ENCODE measurements around the gene IL4I1.
A peak's percentile ranks its signal among the peaks of the same experiment; 100 is the strongest.

Gene IL4I1

GRCh38 chr19:49875177-49875576 lies 21.5 kb downstream of the IL4I1 start:
- 100% methylated on average over 4 of the region's 4 CpGs for WGBS (ENCODE audit: insufficient coverage)
- CTCF ChIA-PET: interaction anchor here (0.9 to 2.5 kb wide), 3 partner anchors 10 to 64 kb away, joined by 3 to 8 read pairs (median 4); no protein-coding TSS in a partner anchor
- Histone ChIP-seq H3K27ac (ENCODE audit: insufficient read depth in 1 of 2, low read depth in 1 of 2, low read length in 2 of 2, poor library complexity in 1 of 2, severe bottlenecking in 2 of 2) (peak overlapping the region; percentile 99 to 100), H3K4me1 (ENCODE audit: control extremely low read depth in 1 of 4, control insufficient read depth in 4 of 4, insufficient read depth in 4 of 4, low read length in 3 of 4) (peaks cover 0 to 47% (median 35%) of the 10 kb centered on the region in 4 experiments), H3K36me3 (ENCODE audit: control insufficient read depth in 4 of 4, insufficient read depth in 4 of 4, low read length in 3 of 4) (peaks cover 1 to 35% (median 20%) of the 10 kb centered on the region in 4 experiments), H3K9me3 (ENCODE audit: control extremely low read depth in 1 of 5, control insufficient read depth in 4 of 5, insufficient read depth in 2 of 5, low read depth in 1 of 5, low read length in 4 of 5) (no peaks in the 10 kb centered on the region), H3K4me3 (ENCODE audit: control insufficient read depth in 1 of 7, extremely low read depth in 1 of 7, insufficient read depth in 4 of 7, low read depth in 2 of 7, low read length in 6 of 7) (peak overlapping the region in 5 of 7 experiments; percentile 99 to 100 (median 100)), H3K27me3 (replicated peaks in 2 of 5; ENCODE audit: control insufficient read depth in 4 of 5, insufficient read depth in 5 of 5, low read length in 4 of 5) (no peaks in the 10 kb centered on the region)
- DNase-seq: no peak
- POLR2A ChIA-PET: no interaction called here

DNA sequence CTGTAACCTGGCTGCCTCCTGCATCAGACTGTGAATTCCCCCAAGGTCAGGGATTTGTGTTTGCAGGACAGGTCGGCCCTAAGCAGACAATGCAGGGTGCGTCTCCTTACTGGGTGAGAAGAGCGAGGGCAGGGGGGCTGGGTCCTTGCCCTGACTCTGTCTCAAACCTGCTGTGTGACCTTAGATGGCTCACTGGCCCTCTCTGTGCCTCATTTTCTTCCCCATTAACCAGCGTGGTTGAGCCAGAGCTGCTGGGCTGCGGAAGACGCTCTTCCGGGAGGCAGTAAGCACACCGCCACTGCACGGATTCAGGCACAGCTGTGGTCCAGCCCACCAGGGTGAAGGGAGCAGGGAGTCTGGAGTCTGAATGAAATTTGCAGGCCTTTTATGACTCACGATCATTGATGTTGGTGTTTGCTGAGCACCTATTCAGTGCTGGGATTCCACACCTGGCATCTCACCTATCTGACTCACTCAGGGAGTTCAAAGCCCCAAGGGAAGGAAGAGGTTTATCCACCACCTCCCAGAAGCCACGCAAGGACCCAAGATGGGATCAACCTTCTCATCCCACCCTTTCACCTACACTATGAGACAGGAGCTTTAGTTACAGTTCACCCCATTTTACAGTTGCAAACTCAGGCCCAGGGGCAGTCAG lies 22.1 kb downstream of the IL4I1 start:
- no peaks in the 10 kb centered on the region for H3K9me3 ChIP-seq (ENCODE audit: control extremely low read depth in 1 of 5, control insufficient read depth in 4 of 5, insufficient read depth in 2 of 5, low read depth in 1 of 5, low read length in 4 of 5)
- H3K4me3 ChIP-seq (ENCODE audit: control insufficient read depth in 1 of 7, extremely low read depth in 1 of 7, insufficient read depth in 4 of 7, low read depth in 2 of 7, low read length in 6 of 7): no peak overlapping the region
- peaks cover 0 to 32% (median 18%) of the 10 kb centered on the region in 4 experiments for H3K36me3 ChIP-seq (ENCODE audit: control insufficient read depth in 4 of 4, insufficient read depth in 4 of 4, low read length in 3 of 4)
- DNase-seq: no peak
- ChIA-PET CTCF (interaction anchor here (0.9 to 2.5 kb wide), 2 partner anchors 10 to 64 kb away, joined by 4 to 8 read pairs; no protein-coding TSS in a partner anchor), POLR2A (no interaction called here)
- H3K27ac ChIP-seq (ENCODE audit: insufficient read depth in 1 of 2, low read depth in 1 of 2, low read length in 2 of 2, poor library complexity in 1 of 2, severe bottlenecking in 2 of 2): no peak overlapping the region
- no peaks in the 10 kb centered on the region for H3K27me3 ChIP-seq (replicated peaks in 2 of 5; ENCODE audit: control insufficient read depth in 4 of 5, insufficient read depth in 5 of 5, low read length in 4 of 5)
- H3K4me1 ChIP-seq (ENCODE audit: control extremely low read depth in 1 of 4, control insufficient read depth in 4 of 4, insufficient read depth in 4 of 4, low read length in 3 of 4): peaks cover 0 to 51% (median 40%) of the 10 kb centered on the region in 4 experiments
- WGBS (ENCODE audit: insufficient coverage): 99% methylated on average over 10 of the region's 11 CpGs

GRCh38 chr19:49873834-49874233 lies 22.9 kb downstream of the IL4I1 start:
- CTCF ChIA-PET: no interaction called here
- peaks cover 0 to 54% (median 42%) of the 10 kb centered on the region in 4 experiments for H3K4me1 ChIP-seq (ENCODE audit: control extremely low read depth in 1 of 4, control insufficient read depth in 4 of 4, insufficient read depth in 4 of 4, low read length in 3 of 4)

GRCh38 chr19:49873129-49873521 lies 23.6 kb downstream of the IL4I1 start:
- Histone ChIP-seq H3K27me3 (replicated peaks in 2 of 5; ENCODE audit: control insufficient read depth in 4 of 5, insufficient read depth in 5 of 5, low read length in 4 of 5) (no peaks in the 10 kb centered on the region), H3K4me1 (ENCODE audit: control extremely low read depth in 1 of 4, control insufficient read depth in 4 of 4, insufficient read depth in 4 of 4, low read length in 3 of 4) (peaks cover 3 to 54% (median 42%) of the 10 kb centered on the region in 4 experiments), H3K9me3 (ENCODE audit: control extremely low read depth in 1 of 5, control insufficient read depth in 4 of 5, insufficient read depth in 2 of 5, low read depth in 1 of 5, low read length in 4 of 5) (no peaks in the 10 kb centered on the region), H3K36me3 (ENCODE audit: control insufficient read depth in 4 of 4, insufficient read depth in 4 of 4, low read length in 3 of 4) (peaks cover 0 to 23% (median 12%) of the 10 kb centered on the region in 4 experiments), H3K27ac (ENCODE audit: insufficient read depth in 1 of 2, low read depth in 1 of 2, low read length in 2 of 2, poor library complexity in 1 of 2, severe bottlenecking in 2 of 2) (no peak overlapping the region), H3K4me3 (ENCODE audit: control insufficient read depth in 1 of 7, extremely low read depth in 1 of 7, insufficient read depth in 4 of 7, low read depth in 2 of 7, low read length in 6 of 7) (no peak overlapping the region)
- ChIA-PET CTCF (no interaction called here), POLR2A (no interaction called here)
- WGBS (ENCODE audit: insufficient coverage): 97% methylated on average over 14 of the region's 29 CpGs
- DNase-seq: peak in 1 of 3 donors; percentile 37

More at GRCh38 chr19:49873834-49874233, 22.9 kb downstream of the IL4I1 start:
- peaks cover 0 to 24% (median 13%) of the 10 kb centered on the region in 4 experiments for H3K36me3 ChIP-seq (ENCODE audit: control insufficient read depth in 4 of 4, insufficient read depth in 4 of 4, low read length in 3 of 4)
- H3K27me3 ChIP-seq (replicated peaks in 2 of 5; ENCODE audit: control insufficient read depth in 4 of 5, insufficient read depth in 5 of 5, low read length in 4 of 5): no peaks in the 10 kb centered on the region
- peak overlapping the region in 1 of 2 experiments; percentile 14 for H3K27ac ChIP-seq (ENCODE audit: insufficient read depth in 1 of 2, low read depth in 1 of 2, low read length in 2 of 2, poor library complexity in 1 of 2, severe bottlenecking in 2 of 2)
- H3K9me3 ChIP-seq (ENCODE audit: control extremely low read depth in 1 of 5, control insufficient read depth in 4 of 5, insufficient read depth in 2 of 5, low read depth in 1 of 5, low read length in 4 of 5): no peaks in the 10 kb centered on the region
- DNase-seq: no peak
- POLR2A ChIA-PET: no interaction called here
- no peak overlapping the region for H3K4me3 ChIP-seq (ENCODE audit: control insufficient read depth in 1 of 7, extremely low read depth in 1 of 7, insufficient read depth in 4 of 7, low read depth in 2 of 7, low read length in 6 of 7)
- 93% methylated on average over 8 of the region's 10 CpGs for WGBS (ENCODE audit: insufficient coverage)

GRCh38 chr19:49872245-49873128 lies 24.2 kb downstream of the IL4I1 start:
- H3K36me3 ChIP-seq (ENCODE audit: control insufficient read depth in 4 of 4, insufficient read depth in 4 of 4, low read length in 3 of 4): peaks cover 0 to 23% (median 12%) of the 10 kb centered on the region in 4 experiments
- no peaks in the 10 kb centered on the region for H3K27me3 ChIP-seq (replicated peaks in 2 of 5; ENCODE audit: control insufficient read depth in 4 of 5, insufficient read depth in 5 of 5, low read length in 4 of 5)
- H3K27ac ChIP-seq (ENCODE audit: insufficient read depth in 1 of 2, low read depth in 1 of 2, low read length in 2 of 2, poor library complexity in 1 of 2, severe bottlenecking in 2 of 2): no peak overlapping the region
- ChIA-PET CTCF (no interaction called here), POLR2A (no interaction called here)
- WGBS (ENCODE audit: insufficient coverage): 96% methylated on average over 17 of the region's 27 CpGs
- DNase-seq: no peak
- no peak overlapping the region for H3K4me3 ChIP-seq (ENCODE audit: control insufficient read depth in 1 of 7, extremely low read depth in 1 of 7, insufficient read depth in 4 of 7, low read depth in 2 of 7, low read length in 6 of 7)
- no peaks in the 10 kb centered on the region for H3K9me3 ChIP-seq (ENCODE audit: control extremely low read depth in 1 of 5, control insufficient read depth in 4 of 5, insufficient read depth in 2 of 5, low read depth in 1 of 5, low read length in 4 of 5)
- peaks cover 4 to 58% (median 44%) of the 10 kb centered on the region in 4 experiments for H3K4me1 ChIP-seq (ENCODE audit: control extremely low read depth in 1 of 4, control insufficient read depth in 4 of 4, insufficient read depth in 4 of 4, low read length in 3 of 4)

GRCh38 chr19:49871349-49871985 lies 25.2 kb downstream of the IL4I1 start:
- H3K36me3 ChIP-seq (ENCODE audit: control insufficient read depth in 4 of 4, insufficient read depth in 4 of 4, low read length in 3 of 4): peaks cover 0 to 23% (median 12%) of the 10 kb centered on the region in 4 experiments
- peaks cover 8 to 65% (median 52%) of the 10 kb centered on the region in 4 experiments for H3K4me1 ChIP-seq (ENCODE audit: control extremely low read depth in 1 of 4, control insufficient read depth in 4 of 4, insufficient read depth in 4 of 4, low read length in 3 of 4)
- H3K9me3 ChIP-seq (ENCODE audit: control extremely low read depth in 1 of 5, control insufficient read depth in 4 of 5, insufficient read depth in 2 of 5, low read depth in 1 of 5, low read length in 4 of 5): no peaks in the 10 kb centered on the region
- H3K27me3 ChIP-seq (replicated peaks in 2 of 5; ENCODE audit: control insufficient read depth in 4 of 5, insufficient read depth in 5 of 5, low read length in 4 of 5): no peaks in the 10 kb centered on the region
- H3K4me3 ChIP-seq (ENCODE audit: control insufficient read depth in 1 of 7, extremely low read depth in 1 of 7, insufficient read depth in 4 of 7, low read depth in 2 of 7, low read length in 6 of 7): no peak overlapping the region
- H3K27ac ChIP-seq (ENCODE audit: insufficient read depth in 1 of 2, low read depth in 1 of 2, low read length in 2 of 2, poor library complexity in 1 of 2, severe bottlenecking in 2 of 2): no peak overlapping the region
- ChIA-PET CTCF (no interaction called here), POLR2A (no interaction called here)
- WGBS (ENCODE audit: insufficient coverage): 89% methylated on average over 12 of the region's 17 CpGs
- no peak for DNase-seq

Measured in common myeloid progenitor, CD34-positive (primary cell).